ENCODE data around the gene PRELID1. TPM values are rescaled to one million over a fixed set of nuclear protein-coding genes. Genes with fewer than 3 reads are reported as not detected.
"Not testable (repeated sequence)": the region's sequence is repeated elsewhere in the genome, so short reads cannot be mapped to it uniquely, and the experiment has no call there.

The PRELID1 gene
- total RNA-seq, 1 experiment from 2014 or later, result 434 TPM

DNA sequence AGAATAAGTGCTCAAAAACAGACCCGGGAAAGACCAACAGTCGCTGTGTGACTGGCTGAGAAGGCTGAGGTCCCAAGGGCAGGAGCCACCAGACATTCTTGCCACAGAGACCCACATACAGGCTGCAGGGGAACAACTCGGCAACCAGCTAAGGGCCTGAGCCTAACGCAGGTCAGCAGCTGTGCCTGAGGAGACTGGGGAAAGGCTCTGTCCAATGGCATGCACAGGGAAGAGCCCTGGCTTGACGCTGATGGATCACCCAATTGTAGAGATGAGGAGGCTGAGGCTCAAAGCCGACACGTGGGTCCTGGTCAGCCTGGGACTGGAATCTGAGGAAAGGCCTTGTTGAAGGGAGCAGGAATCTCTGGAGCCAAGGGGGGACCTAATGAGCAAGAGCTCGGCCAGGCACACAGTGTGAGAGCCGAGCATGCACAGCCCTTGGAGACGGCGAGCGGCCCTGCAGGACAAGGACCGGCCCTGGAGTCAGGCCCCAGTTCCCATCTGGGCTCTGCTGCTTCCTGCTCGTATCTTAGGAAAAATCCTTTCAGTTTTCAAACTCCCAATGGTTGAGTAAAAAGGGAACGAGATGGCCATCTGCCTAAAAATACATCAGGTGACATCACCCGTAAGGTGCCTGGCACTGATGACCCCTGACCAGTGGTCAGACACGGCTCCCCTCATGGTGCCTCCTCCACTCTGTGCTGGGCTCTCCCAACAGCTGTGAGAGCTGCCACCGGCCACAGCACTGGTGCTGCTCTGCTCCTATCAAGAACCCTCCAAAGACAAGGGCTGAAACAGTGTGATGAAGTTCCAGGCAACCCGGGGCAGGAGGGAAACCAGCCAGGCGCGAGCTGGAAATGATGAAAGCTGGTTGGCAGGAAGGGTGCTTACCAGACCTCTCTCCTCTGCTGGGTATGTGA, 31.4 kb downstream of the PRELID1 start:
- DNase-seq (ENCODE audit: low read depth), result no peak

DNA sequence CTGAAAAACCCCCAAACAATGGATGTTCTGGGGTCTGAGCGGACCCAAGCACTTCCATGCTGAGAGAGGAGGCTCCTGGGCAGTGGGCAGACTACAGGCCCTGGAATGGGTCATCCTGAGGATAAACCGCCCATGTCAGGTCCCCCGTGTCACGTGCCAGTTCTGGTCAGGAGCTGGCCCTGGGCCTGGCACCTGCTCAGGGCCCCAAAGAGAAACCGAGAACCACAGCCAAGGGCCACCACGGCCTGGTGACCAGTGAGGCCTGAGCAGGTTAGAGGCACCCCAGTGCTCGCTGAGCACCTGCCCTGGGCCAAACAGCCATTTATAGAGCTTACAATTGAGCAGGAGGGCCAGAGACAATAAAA, 32.1 kb downstream of the PRELID1 start:
- no peak for DNase-seq (ENCODE audit: low read depth)

DNA sequence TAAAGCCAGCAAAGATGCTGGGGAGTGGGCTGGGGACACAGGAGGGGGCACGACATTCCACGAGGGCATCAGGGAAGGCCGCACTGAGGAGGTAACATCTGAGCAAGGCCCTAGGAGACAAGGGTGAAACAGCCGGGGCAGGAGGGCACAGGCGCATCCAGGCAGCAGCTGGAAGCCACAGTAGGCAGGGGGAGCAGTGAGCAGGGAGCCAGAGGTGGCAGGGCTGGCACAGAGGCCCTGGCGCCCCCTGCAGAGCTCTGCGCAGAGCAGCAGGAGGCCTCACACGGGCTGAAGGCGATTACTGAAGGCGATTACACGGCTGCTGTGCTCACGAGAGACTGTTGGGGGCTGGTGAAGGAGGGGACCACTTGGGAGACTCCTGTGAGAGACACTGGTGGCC, 32.5 kb downstream of the PRELID1 start:
- DNase-seq (ENCODE audit: low read depth), result peak; percentile 46

DNA sequence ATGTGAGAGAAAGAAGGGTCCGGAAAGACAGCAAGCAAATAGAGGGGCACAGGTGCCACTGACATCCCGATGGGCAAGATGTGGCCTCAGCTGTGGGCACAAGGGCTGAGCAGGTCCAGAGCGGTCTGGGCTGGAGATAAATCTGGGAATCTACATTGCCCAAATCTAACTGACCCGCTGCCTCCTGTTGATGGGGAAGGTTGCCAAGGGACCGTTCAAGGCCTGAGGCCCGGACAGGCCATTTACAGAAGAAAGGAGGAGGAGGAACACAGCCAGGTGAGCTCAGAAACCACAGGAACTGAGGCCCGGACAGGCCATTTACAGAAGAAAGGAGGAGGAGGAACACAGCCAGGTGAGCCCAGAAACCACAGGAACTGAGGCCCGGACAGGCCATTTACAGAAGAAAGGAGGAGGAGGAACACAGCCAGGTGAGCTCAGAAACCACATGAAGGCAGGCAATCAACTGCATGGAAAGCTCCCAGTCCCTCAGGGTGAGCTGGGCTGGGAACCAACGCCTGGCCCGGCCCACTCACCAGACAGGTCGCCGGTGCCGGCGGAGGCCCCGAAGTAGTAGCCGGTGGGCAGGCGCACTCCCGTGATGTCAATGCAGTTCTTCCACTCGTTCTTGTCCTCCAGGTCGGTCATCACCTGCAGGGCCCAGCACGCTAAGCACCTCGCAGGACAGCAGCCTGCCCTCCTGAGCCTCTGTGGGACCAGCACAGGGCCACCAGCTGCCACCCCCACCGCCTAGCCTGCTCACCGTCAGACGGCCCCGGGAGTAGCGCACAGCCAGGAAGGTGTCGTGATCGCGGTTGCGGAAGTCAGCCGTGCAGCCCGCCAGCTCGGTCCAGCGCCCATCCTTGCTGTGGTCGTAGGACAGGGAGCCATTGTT, 33.2 kb downstream of the PRELID1 start:
- no peak for DNase-seq (ENCODE audit: low read depth)

DNA sequence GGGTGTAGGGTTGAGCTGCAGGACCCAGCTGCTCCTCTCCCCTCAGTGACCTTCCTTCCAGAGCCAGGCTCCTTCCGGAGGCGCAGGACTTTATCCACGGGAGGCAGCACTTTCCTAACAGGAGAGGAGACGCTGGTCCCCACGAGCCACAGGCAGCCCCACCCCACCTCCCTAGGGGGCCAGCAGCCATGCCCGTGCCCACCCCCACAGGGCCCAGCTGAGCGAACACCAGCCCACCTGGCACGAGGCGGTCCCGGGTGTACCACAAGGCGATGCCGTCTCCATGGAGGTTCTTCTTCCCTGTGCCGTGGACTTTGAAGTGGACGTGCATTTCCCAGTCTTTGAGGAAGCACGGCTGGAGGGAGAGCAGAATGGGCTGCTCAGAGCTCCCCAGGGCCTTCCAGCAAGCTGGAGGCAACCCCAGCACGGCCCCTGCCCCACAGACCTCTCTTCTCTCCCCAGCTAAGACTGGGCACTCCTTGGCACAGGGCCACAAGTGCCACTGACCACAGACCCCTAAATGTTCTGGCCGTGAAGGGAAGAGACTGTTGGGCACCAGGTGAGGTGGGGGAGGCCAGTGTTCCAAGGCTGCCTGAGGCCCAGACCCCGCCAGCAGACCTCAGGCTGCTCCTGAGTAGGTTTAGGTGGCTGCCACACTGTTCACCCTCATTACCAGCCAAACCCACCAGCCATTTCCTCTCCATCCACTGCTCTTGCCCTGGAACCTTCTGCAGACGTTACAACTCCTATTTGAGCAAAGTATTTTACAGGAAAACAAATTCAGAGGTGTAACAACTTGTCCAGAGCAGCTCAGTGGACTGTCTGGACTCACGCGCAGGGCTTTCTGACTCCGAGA, 34.9 kb downstream of the PRELID1 start:
- DNase-seq (ENCODE audit: low read depth), result no peak

DNA sequence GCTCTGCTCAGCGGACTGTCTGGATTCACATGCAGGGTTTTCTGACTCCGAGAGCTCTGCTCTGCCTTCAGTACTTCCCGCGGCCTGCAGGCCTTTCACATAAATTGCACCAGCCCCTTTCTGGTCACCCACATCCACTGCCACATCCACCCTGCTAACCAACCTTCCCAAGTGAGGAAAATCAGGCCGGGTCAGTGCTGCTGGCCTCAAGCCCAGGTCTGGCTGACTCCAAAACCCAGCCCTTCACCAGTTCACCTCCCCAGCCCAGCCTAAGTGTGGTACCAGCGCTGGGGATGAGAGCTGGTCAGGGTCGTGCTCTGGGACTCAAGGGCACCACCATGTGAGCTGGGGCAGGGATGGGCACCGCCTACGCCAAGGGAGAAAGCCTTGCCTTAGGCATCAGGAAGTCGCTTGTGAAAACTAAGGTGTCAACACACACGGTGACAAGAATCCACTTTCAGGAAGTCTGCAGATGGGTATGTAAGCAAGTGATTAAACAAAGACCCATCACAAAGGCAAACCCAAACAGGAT, 35.6 kb downstream of the PRELID1 start:
- DNase-seq (ENCODE audit: low read depth), result no peak

DNA sequence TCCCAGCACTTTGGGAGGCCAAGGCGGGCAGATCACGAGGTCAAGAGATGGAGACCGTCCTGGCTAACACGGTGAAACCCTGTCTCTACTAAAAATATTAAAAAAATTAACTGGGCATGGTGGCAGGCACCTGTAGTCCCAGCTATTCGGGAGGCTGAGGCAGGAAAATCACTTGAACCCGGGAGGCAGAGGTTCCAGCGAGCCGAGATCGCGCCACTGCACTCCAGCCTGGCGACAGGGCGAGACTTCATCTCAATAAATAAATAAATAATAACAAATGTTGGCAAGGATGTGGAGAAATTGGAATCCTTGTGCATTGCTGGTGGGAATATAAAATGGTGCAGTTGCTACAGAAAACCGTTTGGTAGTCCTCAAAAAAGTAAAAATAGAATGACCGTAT, 39.4 kb downstream of the PRELID1 start:
- DNase-seq (ENCODE audit: low read depth), result not testable (repeated sequence)

DNA sequence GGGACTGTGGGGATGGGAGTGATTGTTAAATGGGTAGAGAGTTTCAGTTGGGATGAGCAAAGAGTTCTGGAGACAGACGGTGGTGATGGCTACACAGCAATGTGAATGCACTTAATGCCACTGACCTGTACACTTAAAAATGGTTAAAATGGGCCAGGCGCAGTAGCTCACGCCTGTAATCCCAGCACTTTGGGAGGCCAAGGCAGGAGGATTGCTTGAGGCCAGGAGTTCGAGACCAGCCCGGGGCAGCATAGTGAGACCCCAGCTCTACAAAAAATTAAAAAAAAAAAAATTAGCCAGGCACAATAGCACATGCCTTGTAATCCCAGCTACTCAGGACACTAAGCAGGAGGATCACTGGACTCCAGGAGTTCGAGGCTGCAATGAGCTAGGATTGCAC, 40.2 kb downstream of the PRELID1 start:
- no peak for DNase-seq (ENCODE audit: low read depth)

DNA sequence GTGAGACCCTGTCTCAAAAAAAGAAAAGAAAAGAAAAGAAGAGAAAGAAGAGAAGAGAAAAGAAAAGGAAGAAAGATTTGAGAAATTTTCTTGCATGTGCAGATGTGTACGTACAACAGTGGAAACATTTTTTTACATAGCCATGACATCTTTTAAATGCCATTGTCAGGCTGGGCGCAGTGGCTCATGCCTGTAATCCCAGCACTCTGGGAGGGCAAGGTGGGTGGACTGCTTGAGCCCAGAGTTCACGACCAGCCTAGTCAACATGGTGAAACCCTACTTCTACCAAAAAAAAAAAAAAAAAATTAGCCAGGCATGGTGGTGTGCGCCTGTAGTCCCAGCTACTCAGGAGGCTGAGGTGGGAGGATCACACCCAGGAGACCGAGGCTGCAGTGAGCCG, 41.3 kb downstream of the PRELID1 start:
- no peak for DNase-seq (ENCODE audit: low read depth)

DNA sequence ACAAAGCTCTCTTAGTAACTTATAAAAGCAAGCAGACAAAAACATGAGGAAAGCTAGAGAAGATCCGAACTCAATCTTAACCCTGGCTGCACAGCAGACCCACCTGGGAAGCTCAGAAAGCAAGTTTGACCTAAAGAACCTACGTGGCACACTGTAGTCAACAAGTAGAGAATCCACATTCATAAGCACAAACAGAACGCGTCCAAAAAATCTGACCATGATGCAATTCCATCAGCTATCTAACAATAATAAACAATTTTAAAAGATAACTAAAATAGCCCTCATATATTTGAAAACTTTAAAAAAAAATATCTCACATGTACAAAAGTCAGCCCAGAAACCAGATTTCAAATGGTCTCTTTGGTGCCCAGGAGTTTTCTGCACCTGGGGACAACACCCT, 43.2 kb downstream of the PRELID1 start:
- no peak for DNase-seq (ENCODE audit: low read depth)

DNA sequence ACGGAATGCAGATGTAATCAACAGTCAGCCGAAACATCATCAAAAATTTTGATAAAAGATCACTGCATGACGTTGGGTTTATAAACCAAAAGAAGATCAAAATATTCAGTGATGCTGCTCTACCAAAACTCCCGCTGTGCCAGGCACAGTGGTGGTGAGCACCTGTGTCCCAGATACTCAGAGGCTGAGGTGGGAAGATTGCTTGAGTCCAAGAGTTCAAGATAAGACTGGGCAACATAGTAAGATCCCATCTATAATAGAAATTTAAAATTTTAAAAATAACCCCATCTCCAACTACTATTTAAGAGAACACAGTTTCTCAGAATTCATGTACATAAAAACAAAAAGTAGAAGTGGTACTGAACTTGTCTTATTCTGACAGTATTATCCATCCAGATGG, 44.1 kb downstream of the PRELID1 start:
- DNase-seq (ENCODE audit: low read depth), result no peak

DNA sequence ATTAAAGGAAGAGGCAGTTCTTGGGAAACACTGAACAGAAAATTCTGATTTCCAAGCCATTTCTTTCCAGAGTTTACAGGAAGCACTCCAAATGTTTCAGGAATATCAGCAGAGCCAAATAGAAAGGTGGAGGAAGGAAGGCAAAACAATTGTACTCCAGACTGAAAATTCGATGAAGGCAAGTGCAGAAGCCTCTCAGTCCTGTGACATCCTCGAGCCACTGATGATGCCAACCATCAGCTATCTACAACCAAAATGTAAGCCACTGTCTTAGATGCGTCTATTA, 45.7 kb downstream of the PRELID1 start:
- DNase-seq (ENCODE audit: low read depth), result no peak

DNA sequence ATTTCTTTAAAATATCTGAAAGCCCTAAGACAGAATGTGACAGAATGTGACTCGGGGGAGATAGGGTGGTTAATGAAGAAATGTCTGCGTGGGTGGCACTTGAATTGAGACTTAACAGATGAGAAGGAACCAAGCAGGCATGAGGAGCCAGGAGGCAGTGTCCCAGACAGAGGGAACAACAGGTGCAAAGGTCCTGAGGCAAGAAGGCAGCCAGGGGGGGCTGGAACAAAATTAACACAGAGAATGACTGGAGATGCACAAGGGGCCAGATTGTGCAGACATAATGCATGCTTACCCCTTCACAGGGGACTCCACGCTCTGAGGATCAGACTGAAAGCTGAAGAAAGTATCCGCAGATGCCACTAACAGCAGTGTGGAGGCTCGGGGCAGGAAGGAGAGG, 46.2 kb downstream of the PRELID1 start:
- DNase-seq (ENCODE audit: low read depth), result no peak

DNA sequence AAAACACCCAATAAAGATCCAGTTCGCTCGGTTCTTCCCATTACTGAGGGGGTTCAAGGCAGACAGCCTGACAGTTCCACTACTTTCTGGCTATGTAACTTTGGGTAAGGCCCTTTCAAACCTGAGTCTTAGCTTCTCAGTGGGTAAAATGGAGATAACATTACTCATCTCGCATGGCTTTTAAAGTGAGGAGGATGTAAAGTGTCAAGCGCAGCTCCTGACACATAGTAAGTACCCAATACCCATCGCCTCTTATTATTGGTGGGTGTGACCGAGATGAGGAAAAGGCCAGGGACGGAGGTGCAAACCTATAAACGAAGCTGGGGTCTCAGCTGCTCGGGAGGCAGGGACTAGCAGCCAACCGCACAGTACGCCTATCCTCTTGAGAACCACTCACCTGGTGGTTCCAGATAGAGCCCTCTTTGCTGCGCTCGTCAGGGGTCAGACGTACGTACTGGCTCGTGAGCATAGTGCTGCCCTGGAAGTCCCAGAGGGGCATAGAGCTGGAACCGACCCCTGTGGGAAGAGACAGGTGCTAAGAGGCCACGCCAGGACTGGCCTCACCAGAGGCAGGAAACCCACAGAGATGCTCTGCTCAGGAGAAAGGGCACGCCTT, 47.3 kb downstream of the PRELID1 start:
- no peak for DNase-seq (ENCODE audit: low read depth)

DNA sequence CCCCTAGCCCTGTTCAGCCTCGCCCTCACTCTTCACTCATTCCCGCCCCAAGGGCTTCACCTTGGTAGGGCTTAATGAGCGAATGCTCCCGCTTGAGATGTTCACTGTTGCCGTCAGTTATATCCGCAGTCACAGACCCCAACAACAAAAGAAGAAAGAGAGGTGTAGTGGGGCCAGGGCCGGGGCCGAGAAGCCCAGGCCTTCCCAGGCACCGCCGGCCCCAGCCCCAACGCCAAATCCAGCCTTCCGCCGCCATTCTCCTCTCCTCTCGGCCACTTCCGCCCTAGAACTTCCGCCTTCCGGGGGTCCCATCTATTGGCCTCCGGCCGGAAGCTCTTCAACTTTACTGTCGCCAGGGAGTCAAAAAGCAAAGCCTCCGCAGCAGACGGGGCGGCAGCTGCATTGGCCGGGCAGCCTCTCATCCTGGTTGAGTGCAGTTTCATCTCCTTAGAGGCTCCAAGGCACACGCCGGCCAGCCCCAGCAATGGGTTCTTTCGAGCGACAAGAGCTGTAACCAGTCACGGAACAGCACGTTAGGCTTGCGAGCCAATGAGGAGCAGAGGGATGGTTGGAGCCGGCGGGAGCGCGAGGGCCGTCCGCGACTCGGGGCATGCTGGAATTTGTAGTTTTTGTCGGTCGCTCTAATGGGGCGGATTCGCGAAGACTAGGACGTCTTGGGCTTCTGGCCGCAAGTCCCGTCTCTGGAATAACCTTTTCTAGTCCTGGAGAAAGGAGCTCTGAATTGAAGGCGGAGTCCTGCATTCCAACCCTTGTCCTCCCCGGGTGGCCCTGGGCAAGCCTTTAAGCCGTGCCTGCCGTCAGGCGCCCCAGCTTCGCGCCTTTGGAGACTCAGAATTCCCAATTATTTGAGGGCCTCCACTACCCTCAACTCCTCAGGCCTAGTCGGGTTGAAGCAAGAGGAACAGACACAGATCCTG, 48.1 kb downstream of the PRELID1 start, which contains the start of gene LMAN2:
TSS of gene LMAN2 (minus strand) at position 277 of the 938 bp plus-strand sequence. CDS start at position 256, 21 bp downstream.
- DNase-seq (ENCODE audit: low read depth), result peak; percentile 98

DNA sequence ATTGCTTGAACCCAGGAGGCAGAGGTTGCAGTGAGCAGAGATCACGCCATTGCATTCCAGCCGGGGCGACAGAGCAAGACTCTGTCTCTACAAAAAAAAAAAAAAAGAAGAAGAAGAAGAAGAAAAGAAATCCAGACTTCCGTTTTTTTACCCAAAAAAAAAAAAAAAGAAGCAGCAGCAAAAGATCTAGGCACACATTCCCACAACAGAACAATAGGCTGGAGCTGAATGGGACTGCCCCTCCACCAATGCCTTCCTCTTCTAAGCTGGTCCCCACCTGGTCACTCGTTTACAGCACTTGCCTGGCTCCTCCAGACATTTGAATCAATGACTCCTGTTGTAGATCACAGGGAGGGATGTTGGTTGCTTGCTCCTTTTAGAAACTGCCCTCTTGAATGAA, 49.5 kb downstream of the PRELID1 start:
- no peak for DNase-seq (ENCODE audit: low read depth)

DNA sequence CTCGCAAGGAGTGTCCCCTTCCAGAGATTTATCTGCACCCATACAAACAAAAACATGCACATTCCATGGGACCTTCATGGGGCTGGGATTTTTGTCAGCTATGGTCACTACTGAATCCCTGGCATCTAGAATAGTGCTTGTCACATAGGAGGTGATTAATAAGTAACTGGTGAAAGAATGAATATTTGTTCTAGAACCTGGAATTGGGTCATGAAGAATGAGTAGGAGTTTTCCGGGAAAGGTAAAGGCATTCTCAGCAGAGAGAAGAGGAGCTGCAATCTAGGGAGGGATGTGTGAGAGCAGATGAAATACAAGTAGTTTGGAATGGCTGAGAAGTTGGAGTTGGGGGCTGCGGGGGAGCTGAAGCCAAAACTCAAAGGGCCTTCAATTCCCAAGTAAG, 50.7 kb downstream of the PRELID1 start:
- DNase-seq (ENCODE audit: low read depth), result no peak

DNA sequence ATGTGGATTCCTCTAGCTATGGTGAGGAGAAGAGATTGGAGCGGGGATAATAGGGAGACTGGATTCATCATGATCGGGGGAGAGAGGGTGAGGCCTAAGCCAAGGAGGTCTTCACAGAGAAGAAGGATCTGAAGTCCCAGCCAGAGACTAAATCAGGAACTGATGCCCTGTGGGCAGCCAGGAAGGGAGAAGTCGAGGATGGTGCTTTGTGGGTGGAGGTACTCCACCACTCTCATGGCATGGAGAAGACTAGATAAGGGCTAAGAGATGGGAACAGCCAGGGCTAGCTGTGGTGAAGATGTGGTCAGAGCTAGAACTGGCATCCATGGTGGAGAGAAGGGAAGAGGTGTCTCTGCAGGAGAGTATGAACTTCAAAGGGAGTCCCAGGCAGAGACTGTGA, 51.1 kb downstream of the PRELID1 start:
- DNase-seq (ENCODE audit: low read depth), result no peak

DNA sequence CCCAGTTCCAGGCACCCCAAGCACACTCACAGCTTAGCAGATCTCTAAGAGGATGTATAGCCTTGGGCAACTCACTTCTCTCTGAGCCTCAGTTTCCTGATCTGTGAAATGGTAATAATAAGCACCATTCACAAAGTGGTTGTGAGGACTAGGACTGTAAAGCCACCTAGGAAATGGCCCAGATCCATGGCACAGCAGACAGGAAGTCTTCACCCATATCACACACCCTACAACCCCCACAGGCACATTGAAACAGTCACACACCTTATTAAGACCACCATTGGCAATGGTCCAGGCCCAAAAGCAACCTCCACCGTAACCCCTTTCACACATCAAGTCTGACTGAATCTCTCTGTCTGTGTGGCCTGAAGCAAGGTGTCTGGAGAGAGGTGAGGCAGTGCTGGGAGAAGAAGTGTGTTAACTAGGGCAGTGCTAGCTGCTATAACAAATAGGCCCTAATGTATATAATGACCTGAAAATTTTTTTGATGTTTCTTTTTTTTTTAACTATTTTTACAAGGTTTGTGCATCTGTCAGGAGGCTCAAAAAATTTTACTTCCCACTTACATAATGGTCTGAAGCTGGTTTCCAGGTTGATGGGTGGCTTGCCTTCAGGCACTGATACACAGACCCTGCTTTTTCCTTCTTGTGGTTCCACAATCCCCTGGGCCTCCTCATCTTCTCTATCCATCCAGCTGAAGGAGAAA, 51.7 kb downstream of the PRELID1 start:
- DNase-seq (ENCODE audit: low read depth), result no peak

DNA sequence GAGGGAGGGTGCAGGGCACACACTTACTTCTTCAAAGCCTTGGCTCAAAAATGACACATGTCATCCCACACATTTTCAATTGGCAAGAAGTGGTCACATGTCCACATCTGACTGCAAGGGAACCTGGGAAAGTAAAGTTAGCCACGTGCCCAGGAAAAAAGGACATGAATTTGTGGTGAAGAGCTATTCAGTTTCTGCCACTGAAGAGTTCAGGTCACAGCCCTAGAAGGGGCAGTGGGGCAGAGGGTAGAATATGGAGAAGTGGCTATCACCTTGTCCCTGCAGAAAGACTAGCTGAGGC, 52.2 kb downstream of the PRELID1 start:
- DNase-seq (ENCODE audit: low read depth), result no peak

Measured in Daoy (cell line).